K562 (cell line): ENCODE data around the gene FHIT. TPM values are rescaled to one million over a fixed set of nuclear protein-coding genes. Genes with fewer than 3 reads are reported as not detected.

Experiments
- ATAC-seq: fragments of 200-7000 bp; cut with Tn5 transposase; 3 replicates; pipeline ENCODE4 v1.9.1; 2020; ENCODE audit warnings: moderate library complexity
- BruUV-seq: library from RNA; stranded (reverse); fragments of 400-500 nt; replicated peaks from 2 replicates; lab custom pipeline; 2021; lab: Mats Ljungman, UMichigan
- CTCF ChIA-PET: fragments of 300-600 bp; formaldehyde crosslinking; extraction: SDS; loops from one replicate; lab custom pipeline; 2021; ENCODE audit warnings: low intra/inter-chr PET ratio; lab: Yijun Ruan, JAX
- POLR2A ChIA-PET: fragments of 300-600, 350-650 bp; sonication (Branson Sonifier 250); formaldehyde crosslinking; extraction: SDS; loops from one replicate; lab custom pipeline; 2021; ENCODE audit warnings: antibody characterized with exemption, inconsistent platforms; lab: Yijun Ruan, JAX
- DNase-seq, 4 experiments: peaks; one replicate each; pipeline versions ENCODE4 v3.0.0 to v3.0.0-alpha.2; 2011 to 2018; ENCODE audit warnings: low spot score in 3 of 4, mixed read lengths in 3 of 4; ENCODE audit errors: extremely low read depth in 1 of 4
- FAIRE-seq: peaks from 2 replicates; lab custom pipeline; 2011; peaks lifted over from hg19 to GRCh38; lab: Jason Lieb, UNC
- H2AFZ ChIP-seq: 2 replicates; pipeline ENCODE4 v1.6.0; 2011; ENCODE audit warnings: low read depth, low read length, control low read depth, inconsistent platforms
- H3K27ac ChIP-seq: fragments of 200-600 bp; 3 replicates; pipeline ENCODE4 v1.8.0; 2011; ENCODE audit warnings: low read depth, mild to moderate bottlenecking, control low read depth, inconsistent platforms, low read length, moderate library complexity, mixed read lengths; ENCODE audit errors: extremely low read depth
- H3K27me3 ChIP-seq, 2 experiments: fragments of 300-600 bp in 1 of 2; 2 replicates in 1 of 2; 3 replicates in 1 of 2; pipeline versions ENCODE4 v1.6.0 to v1.8.0; 2011; ENCODE audit warnings: inconsistent platforms in 2 of 2, low read length in 2 of 2, mild to moderate bottlenecking in 1 of 2, mixed read lengths in 1 of 2, moderate library complexity in 1 of 2; ENCODE audit not compliant: control insufficient read depth in 2 of 2, insufficient read depth in 2 of 2
- H3K36me3 ChIP-seq: fragments of 300-600 bp; 3 replicates; pipeline ENCODE4 v1.8.0; 2011; ENCODE audit warnings: mild to moderate bottlenecking, low read length, inconsistent platforms; ENCODE audit not compliant: control insufficient read depth, insufficient read depth
- H3K4me1 ChIP-seq, 2 experiments: fragments of 200-600 bp in 1 of 2; replicated peaks in 1 of 2; 2 replicates in 1 of 2; 3 replicates in 1 of 2; pipeline versions ENCODE4 v1.5.1 to v1.8.0; 2011; ENCODE audit warnings: inconsistent platforms in 2 of 2, low read length in 2 of 2, mild to moderate bottlenecking in 1 of 2, mixed read lengths in 1 of 2, moderate library complexity in 1 of 2; ENCODE audit not compliant: control insufficient read depth in 2 of 2, insufficient read depth in 2 of 2
- H3K4me2 ChIP-seq: 2 replicates; pipeline ENCODE4 v1.6.1; 2011; ENCODE audit warnings: low read length, control low read depth, inconsistent platforms, mixed read lengths; ENCODE audit not compliant: insufficient read depth
- H3K4me3 ChIP-seq: fragments of 200-600 bp; sonication (generic), shearing (Covaris generic); 2 replicates; pipeline ENCODE4 v1.5.1; 2016; ENCODE audit warnings: control low read depth, inconsistent platforms
- H3K79me2 ChIP-seq: fragments of 200-600 bp; 3 replicates; pipeline ENCODE4 v1.8.0; 2011; ENCODE audit warnings: low read length, inconsistent platforms; ENCODE audit not compliant: control insufficient read depth, insufficient read depth
- H3K9ac ChIP-seq, 2 experiments: 2 replicates each; pipeline versions ENCODE4 v1.6.0 to v1.6.1; 2011; ENCODE audit warnings: low read depth in 2 of 2, low read length in 2 of 2, control low read depth in 1 of 2, inconsistent platforms in 1 of 2, mild to moderate bottlenecking in 1 of 2, mixed read lengths in 1 of 2; ENCODE audit not compliant: insufficient read depth in 1 of 2
- H3K9me1 ChIP-seq: one replicate; pipeline ENCODE4 v1.6.0; 2011; ENCODE audit warnings: inconsistent platforms, mild to moderate bottlenecking, low read length, moderate library complexity; ENCODE audit not compliant: control insufficient read depth, insufficient read depth
- H3K9me3 ChIP-seq: replicated peaks from 2 replicates; pipeline ENCODE4 v1.5.1; 2011; ENCODE audit warnings: low read depth, low read length, inconsistent platforms; ENCODE audit not compliant: control insufficient read depth, insufficient read depth
- H4K20me1 ChIP-seq: replicated peaks from 2 replicates; pipeline ENCODE4 v1.6.1; 2011; ENCODE audit warnings: low read length, inconsistent platforms, mixed read lengths; ENCODE audit not compliant: control insufficient read depth, insufficient read depth
- CBFB ChIP-seq: sonication (generic); formaldehyde crosslinking; IDR thresholded peaks from 2 replicates; pipeline ENCODE4 v1.4.0; 2020; ENCODE audit warnings: mild to moderate bottlenecking, missing genetic modification reagents
- MIER1 ChIP-seq: fragments of 450-650 bp; IDR thresholded peaks from 2 replicates; pipeline ENCODE4 v1.6.1; 2016; ENCODE audit warnings: antibody characterized with exemption, mild to moderate bottlenecking, low read depth
- ZNF699 ChIP-seq: fragments of 250-450 bp; sonication (Bioruptor Pico); IDR thresholded peaks from 2 replicates; pipeline ENCODE4 v1.8.0; 2021; ENCODE audit warnings: mild to moderate bottlenecking, moderate library complexity; ENCODE audit not compliant: insufficient replicate concordance
- WGBS: fragments of 100-300 bp; shearing (Covaris generic); methylation state at CpG from one replicate; pipeline ENCODE4 v1.1.6; 2016; ENCODE audit warnings: low coverage, mixed read lengths; ENCODE audit not compliant: insufficient coverage; ENCODE audit errors: missing lambda C conversion rate; 5-methylcytosine and 5-hydroxymethylcytosine counted together
- in situ Hi-C: fragments of 300-500 bp; cut with MboI; formaldehyde crosslinking; loops from 4 replicates; pipeline ENCODE4 v1.15.0; 2018; ENCODE audit warnings: inconsistent platforms, mixed read lengths
- intact Hi-C: fragments of 100-400 bp; cut with micrococcal nuclease; formaldehyde crosslinking; loops from 2 replicates; pipeline ENCODE4 v1.14.2; 2022
- polyA plus RNA-seq, 8 experiments: library from polyadenylated mRNA; depleted of rRNA in 4 of 8; stranded (reverse) in 5 of 8; unstranded in 3 of 8; fragments of >200 nt; fragmentation: Nextera tagmentation in 2 of 8; fragmentation: Illumina TruSeq in 1 of 8; extraction: Ambion mirVana in 2 of 8; extraction: Trizol in 1 of 8; gene quantifications; 2 replicates each; pipeline versions ENCODE4 v1.2.1 to v1.2.3, GENCODE V29; 2011 to 2014; ENCODE audit warnings: inconsistent platforms in 1 of 8, missing spikeins in 1 of 8
- total RNA-seq, 7 experiments: library from RNA; depleted of rRNA in 6 of 7; stranded (reverse); fragments of >200 nt in 6 of 7; fragmentation: Illumina TruSeq in 2 of 7; extraction: Trizol in 2 of 7; gene quantifications; 2 replicates each; pipeline versions ENCODE4 v1.2.1 to v1.2.3, GENCODE V29; 2011 to 2021; ENCODE audit warnings: low replicate concordance in 1 of 7
- TF ChIP-seq, protein P1 (sequence below): fragments of 450-650 bp; IDR thresholded peaks from 2 replicates; pipeline ENCODE4 v1.6.1; 2016; ENCODE audit warnings: low read depth

Gene FHIT
- total and polyA plus RNA-seq, 9 of the 15 experiments (the other 6 are each of a cell fraction or from before 2014, with no cell fraction given): 1.7 to 9.1 (median 4.3) TPM

DNA sequence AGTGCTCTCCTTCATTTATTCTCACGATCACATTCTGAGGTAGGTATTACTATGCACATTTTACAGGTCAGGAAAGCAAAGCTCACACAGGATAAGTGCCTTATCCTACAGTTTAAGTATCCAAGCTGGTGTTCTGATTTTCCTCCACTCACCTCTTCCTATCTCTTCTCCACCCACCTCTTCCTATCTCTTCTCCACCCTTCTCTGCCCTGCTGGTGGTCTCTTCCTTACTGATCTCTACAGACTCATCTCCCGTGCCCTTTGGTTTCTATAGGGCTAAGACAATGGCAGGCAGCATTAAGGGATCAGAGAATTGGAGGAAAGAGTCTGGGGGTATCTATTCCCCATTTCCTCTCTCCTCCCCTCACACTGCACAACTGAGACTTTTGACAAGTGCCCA is 319.1 kb downstream of the FHIT start:
- Histone ChIP-seq H2AFZ (no peak overlapping the region), H3K9me3 (no peaks in the 10 kb centered on the region), H3K79me2 (no peaks in the 10 kb centered on the region), H4K20me1 (no peaks in the 10 kb centered on the region), H3K4me3 (no peak overlapping the region), H3K4me1 (no peaks in the 10 kb centered on the region), H3K9ac (no peak overlapping the region), H3K4me2 (no peak overlapping the region), H3K27me3 (no peaks in the 10 kb centered on the region), H3K9me1 (no peaks in the 10 kb centered on the region), H3K27ac (no peak overlapping the region), H3K36me3 (no peaks in the 10 kb centered on the region)
- DNase-seq (no peak), FAIRE-seq (no peak), ATAC-seq (no peak)
- intact Hi-C loops (no loop called here), in situ Hi-C loops (no loop called here)
- WGBS: 0% methylated on average over 2 of the region's 2 CpGs
- TF ChIP-seq, protein P1, sequence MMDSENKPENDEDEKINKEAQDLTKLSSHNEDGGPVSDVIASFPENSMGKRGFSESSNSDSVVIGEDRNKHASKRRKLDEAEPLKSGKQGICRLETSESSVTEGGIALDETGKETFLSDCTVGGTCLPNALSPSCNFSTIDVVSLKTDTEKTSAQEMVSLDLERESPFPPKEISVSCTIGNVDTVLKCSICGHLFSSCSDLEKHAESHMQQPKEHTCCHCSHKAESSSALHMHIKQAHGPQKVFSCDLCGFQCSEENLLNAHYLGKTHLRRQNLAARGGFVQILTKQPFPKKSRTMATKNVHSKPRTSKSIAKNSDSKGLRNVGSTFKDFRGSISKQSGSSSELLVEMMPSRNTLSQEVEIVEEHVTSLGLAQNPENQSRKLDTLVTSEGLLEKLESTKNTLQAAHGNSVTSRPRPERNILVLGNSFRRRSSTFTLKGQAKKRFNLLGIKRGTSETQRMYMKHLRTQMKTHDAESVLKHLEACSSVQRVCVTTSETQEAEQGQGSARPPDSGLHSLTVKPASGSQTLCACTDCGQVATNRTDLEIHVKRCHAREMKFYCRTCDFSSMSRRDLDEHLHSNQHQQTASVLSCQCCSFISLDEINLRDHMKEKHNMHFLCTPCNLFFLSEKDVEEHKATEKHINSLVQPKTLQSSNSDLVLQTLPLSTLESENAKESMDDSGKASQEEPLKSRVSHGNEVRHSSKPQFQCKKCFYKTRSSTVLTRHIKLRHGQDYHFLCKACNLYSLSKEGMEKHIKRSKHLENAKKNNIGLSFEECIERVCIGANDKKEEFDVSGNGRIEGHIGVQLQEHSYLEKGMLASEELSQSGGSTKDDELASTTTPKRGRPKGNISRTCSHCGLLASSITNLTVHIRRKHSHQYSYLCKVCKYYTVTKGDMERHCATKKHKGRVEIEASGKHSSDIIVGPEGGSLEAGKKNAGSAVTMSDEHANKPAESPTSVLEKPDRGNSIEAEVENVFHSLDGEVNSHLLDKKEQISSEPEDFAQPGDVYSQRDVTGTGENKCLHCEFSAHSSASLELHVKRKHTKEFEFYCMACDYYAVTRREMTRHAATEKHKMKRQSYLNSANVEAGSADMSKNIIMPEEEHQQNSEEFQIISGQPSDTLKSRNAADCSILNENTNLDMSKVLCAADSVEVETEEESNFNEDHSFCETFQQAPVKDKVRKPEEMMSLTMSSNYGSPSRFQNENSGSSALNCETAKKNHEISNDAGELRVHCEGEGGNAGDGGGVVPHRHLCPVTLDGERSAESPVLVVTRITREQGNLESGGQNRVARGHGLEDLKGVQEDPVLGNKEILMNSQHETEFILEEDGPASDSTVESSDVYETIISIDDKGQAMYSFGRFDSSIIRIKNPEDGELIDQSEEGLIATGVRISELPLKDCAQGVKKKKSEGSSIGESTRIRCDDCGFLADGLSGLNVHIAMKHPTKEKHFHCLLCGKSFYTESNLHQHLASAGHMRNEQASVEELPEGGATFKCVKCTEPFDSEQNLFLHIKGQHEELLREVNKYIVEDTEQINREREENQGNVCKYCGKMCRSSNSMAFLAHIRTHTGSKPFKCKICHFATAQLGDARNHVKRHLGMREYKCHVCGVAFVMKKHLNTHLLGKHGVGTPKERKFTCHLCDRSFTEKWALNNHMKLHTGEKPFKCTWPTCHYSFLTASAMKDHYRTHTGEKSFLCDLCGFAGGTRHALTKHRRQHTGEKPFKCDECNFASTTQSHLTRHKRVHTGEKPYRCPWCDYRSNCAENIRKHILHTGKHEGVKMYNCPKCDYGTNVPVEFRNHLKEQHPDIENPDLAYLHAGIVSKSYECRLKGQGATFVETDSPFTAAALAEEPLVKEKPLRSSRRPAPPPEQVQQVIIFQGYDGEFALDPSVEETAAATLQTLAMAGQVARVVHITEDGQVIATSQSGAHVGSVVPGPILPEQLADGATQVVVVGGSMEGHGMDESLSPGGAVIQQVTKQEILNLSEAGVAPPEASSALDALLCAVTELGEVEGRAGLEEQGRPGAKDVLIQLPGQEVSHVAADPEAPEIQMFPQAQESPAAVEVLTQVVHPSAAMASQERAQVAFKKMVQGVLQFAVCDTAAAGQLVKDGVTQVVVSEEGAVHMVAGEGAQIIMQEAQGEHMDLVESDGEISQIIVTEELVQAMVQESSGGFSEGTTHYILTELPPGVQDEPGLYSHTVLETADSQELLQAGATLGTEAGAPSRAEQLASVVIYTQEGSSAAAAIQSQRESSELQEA: no peak
- TF ChIP-seq CBFB (CRISPR knock-in tag): no peak
- no peak for TF ChIP-seq MIER1
- no peak for TF ChIP-seq ZNF699 (CRISPR knock-in tag)
- CTCF ChIA-PET: no interaction called here
- no TSS peak for BruUV-seq
- POLR2A ChIA-PET: no interaction called here
